Psoas muscle (tissue), 8 donors: Measurements from ENCODE around the gene LBHD2. TPM values are rescaled to one million over a fixed set of nuclear protein-coding genes. Genes with fewer than 3 reads are reported as not detected.

Experiments
- ATAC-seq, 4 donors: fragments of 200-7000 bp; cut with Tn5 transposase; one replicate each; pipeline ENCODE4 v1.9.1; 2020; ENCODE audit warnings: moderate library complexity in 3 of 4, mild to moderate bottlenecking in 2 of 4
- DNase-seq, 2 donors: peaks; one replicate each; pipeline ENCODE4 v3.0.0-alpha.2; 2020
- H3K27ac ChIP-seq: fragments of 200-600 bp; one replicate; pipeline ENCODE4 v1.8.0; 2022
- H3K27me3 ChIP-seq, 3 donors: fragments of 200-600 bp in 1 of 3; one replicate each; pipeline versions ENCODE4 v1.6.1 to v1.8.0; 2013 to 2022; ENCODE audit warnings: low read length in 2 of 3, mild to moderate bottlenecking in 2 of 3, moderate library complexity in 1 of 3; ENCODE audit not compliant: insufficient read depth in 3 of 3
- H3K36me3 ChIP-seq, 2 donors: fragments of 200-600 bp in 1 of 2; one replicate each; pipeline versions ENCODE4 v1.6.1 to v1.8.0; 2013 to 2022; ENCODE audit warnings: low read depth in 1 of 2, mild to moderate bottlenecking in 1 of 2, moderate library complexity in 1 of 2; ENCODE audit not compliant: insufficient read depth in 1 of 2
- H3K4me1 ChIP-seq: fragments of 200-600 bp; one replicate; pipeline ENCODE4 v1.8.0; 2022
- H3K4me3 ChIP-seq: fragments of 200-600 bp; one replicate; pipeline ENCODE4 v1.8.0; 2022; ENCODE audit warnings: mild to moderate bottlenecking
- H3K9me3 ChIP-seq: fragments of 200-600 bp; one replicate; pipeline ENCODE4 v1.8.0; 2022
- CTCF ChIP-seq: fragments of 200-600 bp; IDR thresholded peaks from one replicate; pipeline ENCODE4 v1.8.0; 2022; ENCODE audit warnings: antibody characterized with exemption
- WGBS, 3 donors: extraction: QIAGEN DNeasy Blood & Tissue Kit; methylation state at CpG; one replicate each; pipeline versions ENCODE4 v1.1.6 to v1.1.7; 2013; 5-methylcytosine and 5-hydroxymethylcytosine counted together
- intact Hi-C, 2 donors: fragments of 100-400 bp; cut with DNase I; formaldehyde crosslinking; loops; one replicate each; pipeline versions ENCODE4 v1.11.0 to v1.14.2; 2022
- polyA plus RNA-seq, 3 donors: library from polyadenylated mRNA; stranded (reverse); fragments of 200-250 nt; gene quantifications; one replicate each; pipeline ENCODE4 v1.2.3, GENCODE V29; 2013
- total RNA-seq, 4 donors: library from RNA; stranded (reverse); fragmentation: NEBNext Ultra II Directional in 2 of 4; extraction: Animal tissue kit (Norgen Biotek cat#: 25700) in 2 of 4; gene quantifications; one replicate each; pipeline versions ENCODE4 v1.2.1 to v1.2.4, GENCODE V29; 2021 to 2023
- donor health status: healthy with polysubstance abuse.
- donor health status: DM: no; HTN: no; CAD: no; lungs with moderate emphysema.
- donor health status: Bipolar disorder and iron deficiency.
- donor health status: healthy.
- donor health status: DM: yes; HTN: yes; CAD: no.
- donor health status: DM: no; HTN: no; CAD: no.
- donor health status: DM: no; HTN: no; CAD: no.
- donor health status: DM: yes; HTN: yes; CAD: no.

LBHD2 gene
- total and polyA plus RNA-seq, 7 donors, result not detected

- H3K27me3 ChIP-seq, result peaks cover 0 to 3% (median 0%) of the 10 kb centered on the region in 3 donors
- DNase-seq, result no peak
- TF ChIP-seq CTCF, result no peak
- 58 to 66% (median 59%) methylated on average over 28 to 29 of the region's 29 CpGs for WGBS, 3 donors
- H3K27ac ChIP-seq, result no peak overlapping the region
- H3K36me3 ChIP-seq, result peaks cover 0 to 23% of the 10 kb centered on the region in 2 donors
- peak overlapping the region; percentile 45 for H3K4me3 ChIP-seq
- H3K9me3 ChIP-seq, result no peaks in the 10 kb centered on the region
- intact Hi-C loops, result loop anchor here in 1 of 2 donors (5.0 kb wide), 1 partner anchor 48 kb away; no protein-coding TSS in a partner anchor
- peaks cover 16% of the 10 kb centered on the region for H3K4me1 ChIP-seq
- no peak for ATAC-seq
Observed at GRCh38 chr14:103139132-103140025, 55.4 kb downstream of the LBHD2 start.

Other genes starting within 250 kb of the LBHD2 start
- not detected for gene AMN, start 161.5 kb upstream of the LBHD2 start, total RNA-seq
- gene AMN, start 161.5 kb upstream of the LBHD2 start, polyA plus RNA-seq, result under 1 TPM; 0.18 to 0.19 (median 0.18) TPM
- gene CDC42BPB, start 26.7 kb upstream of the LBHD2 start, total RNA-seq, result 10 to 100 TPM; 34.2 to 57.4 (median 40.1) TPM
- 10 to 100 TPM; 20.2 to 43.8 (median 39.6) TPM for gene CDC42BPB, start 26.7 kb upstream of the LBHD2 start, polyA plus RNA-seq
- gene EXOC3L4, start 10.5 kb downstream of the LBHD2 start, total RNA-seq, result under 1 TPM in 2 of 4 donors, not detected in 2; 0.23 to 0.30 TPM
- under 1 TPM in 2 of 3 donors, not detected in 1; 0.12 to 0.33 TPM for gene EXOC3L4, start 10.5 kb downstream of the LBHD2 start, polyA plus RNA-seq
- gene TNFAIP2, start 39.3 kb downstream of the LBHD2 start, total RNA-seq, result 100 to 1,000 TPM in 1 of 4 donors, 10 to 100 TPM in 3; 25.7 to 146 (median 39.1) TPM
- gene TNFAIP2, start 39.3 kb downstream of the LBHD2 start, polyA plus RNA-seq, result 10 to 100 TPM; 32.2 to 97.4 (median 52.3) TPM